Activated T-cell treated with anti-CD3 and anti-CD28 coated beads, Interleukin-2, amount 50 U/mL, for 4 hours (primary cell): ENCODE data around the gene PLIN5. TPM values are rescaled to one million over a fixed set of nuclear protein-coding genes. Genes with fewer than 3 reads are reported as not detected.

ENCODE experiments used
- ATAC-seq, 2 donors: fragments of 200-7000 bp; cut with Tn5 transposase; one replicate each; pipeline ENCODE4 v1.10.0; 2021
- DNase-seq: peaks from one replicate; pipeline ENCODE4 v3.0.0-alpha.2; 2020
- H3K27me3 Mint-ChIP-seq: one replicate; pipeline ENCODE4 v1.8.0; 2021; ENCODE audit warnings: low read depth, mixed read lengths
- H3K36me3 Mint-ChIP-seq: one replicate; pipeline ENCODE4 v1.8.0; 2022; ENCODE audit warnings: mixed read lengths; ENCODE audit not compliant: insufficient read depth
- H3K4me1 Mint-ChIP-seq: one replicate; pipeline ENCODE4 v1.8.0; 2021; ENCODE audit warnings: low read depth, mixed read lengths
- H3K4me3 Mint-ChIP-seq: one replicate; pipeline ENCODE4 v1.8.0; 2021; ENCODE audit warnings: mild to moderate bottlenecking, moderate library complexity, mixed read lengths
- H3K9me3 Mint-ChIP-seq: one replicate; pipeline ENCODE4 v1.8.0; 2021; ENCODE audit warnings: mixed read lengths
- total RNA-seq, 3 donors: library from RNA; stranded (reverse); gene quantifications; one replicate each; pipeline ENCODE4 v1.2.1, GENCODE V29; 2021

PLIN5 gene
- total RNA-seq, 3 donors from 2014 or later = 0.10 TPM; not detected in 2

GRCh38 chr19:4524808-4525562 is 10.0 kb downstream of the PLIN5 start:
- Mint-ChIP-seq H3K4me3 (no peak overlapping the region), H3K4me1 (no peaks in the 10 kb centered on the region), H3K36me3 (no peaks in the 10 kb centered on the region), H3K27me3 (peaks cover 8% of the 10 kb centered on the region), H3K9me3 (no peaks in the 10 kb centered on the region)
- DNase-seq (peak; percentile 60), ATAC-seq (peak; percentile 80 to 83)

GRCh38 chr19:4523306-4524110 is 11.5 kb downstream of the PLIN5 start:
- Mint-ChIP-seq H3K4me1 (no peaks in the 10 kb centered on the region), H3K27me3 (peaks cover 11% of the 10 kb centered on the region), H3K36me3 (no peaks in the 10 kb centered on the region), H3K4me3 (no peak overlapping the region), H3K9me3 (no peaks in the 10 kb centered on the region)
- ATAC-seq = no peak
- DNase-seq = no peak

GRCh38 chr19:4522291-4523002 is 12.6 kb downstream of the PLIN5 start:
- ATAC-seq (no peak), DNase-seq (no peak)
- no peaks in the 10 kb centered on the region for H3K36me3 Mint-ChIP-seq
- H3K4me1 Mint-ChIP-seq = no peaks in the 10 kb centered on the region
- no peaks in the 10 kb centered on the region for H3K9me3 Mint-ChIP-seq
- H3K27me3 Mint-ChIP-seq = peaks cover 11% of the 10 kb centered on the region
- no peak overlapping the region for H3K4me3 Mint-ChIP-seq

GRCh38 chr19:4521888-4522242 is 13.2 kb downstream of the PLIN5 start:
- DNase-seq (no peak), ATAC-seq (no peak)
- H3K4me1 Mint-ChIP-seq = no peaks in the 10 kb centered on the region
- peaks cover 11% of the 10 kb centered on the region for H3K27me3 Mint-ChIP-seq
- H3K9me3 Mint-ChIP-seq = no peaks in the 10 kb centered on the region
- no peaks in the 10 kb centered on the region for H3K36me3 Mint-ChIP-seq
- no peak overlapping the region for H3K4me3 Mint-ChIP-seq

- DNase-seq = no peak
- Mint-ChIP-seq H3K27me3 (peaks cover 11% of the 10 kb centered on the region), H3K4me3 (no peak overlapping the region), H3K36me3 (no peaks in the 10 kb centered on the region), H3K9me3 (no peaks in the 10 kb centered on the region), H3K4me1 (no peaks in the 10 kb centered on the region)
- ATAC-seq = no peak
Observed at GRCh38 chr19:4521170-4521887, 13.7 kb downstream of the PLIN5 start.

DNA sequence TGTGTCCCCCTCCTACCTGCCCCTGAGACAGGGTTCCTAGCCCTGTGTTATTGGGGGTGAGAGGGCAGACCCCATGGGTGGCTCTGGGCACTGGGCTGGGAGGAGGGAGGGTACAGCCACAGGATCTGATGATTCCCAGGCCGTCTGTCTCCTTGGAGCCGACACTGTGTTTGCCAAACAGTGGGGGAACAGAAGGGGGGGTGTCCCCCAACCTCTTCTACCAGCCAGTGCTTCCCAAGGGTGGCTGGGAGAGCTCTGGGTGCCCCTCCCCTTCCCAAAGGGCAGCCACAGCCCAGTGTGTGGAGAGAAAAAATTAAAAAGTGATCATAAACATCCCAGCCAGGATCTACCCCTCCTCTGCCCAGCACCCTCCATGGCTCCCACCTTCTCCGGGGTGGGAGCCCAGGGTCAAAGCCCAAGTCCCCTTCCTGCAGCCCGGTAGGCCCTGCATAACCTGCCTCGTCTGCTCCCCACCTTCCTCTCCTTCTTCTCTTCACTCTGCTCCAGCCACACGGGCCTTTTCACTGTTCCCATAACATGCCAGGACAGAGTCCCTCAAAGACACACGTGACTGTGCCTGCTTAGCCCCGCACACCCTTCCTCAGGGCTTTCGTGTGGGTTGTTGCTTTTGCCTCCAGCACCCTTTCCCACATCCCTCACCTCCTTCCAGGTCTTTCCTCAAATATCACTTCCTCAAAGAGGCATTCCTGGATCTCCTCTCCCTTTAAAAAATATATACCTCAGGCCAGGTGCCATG is 15.3 kb downstream of the PLIN5 start:
- DNase-seq (no peak), ATAC-seq (no peak)
- Mint-ChIP-seq H3K27me3 (peaks cover 13% of the 10 kb centered on the region), H3K9me3 (no peaks in the 10 kb centered on the region), H3K4me1 (no peaks in the 10 kb centered on the region), H3K4me3 (no peak overlapping the region), H3K36me3 (no peaks in the 10 kb centered on the region)

GRCh38 chr19:4519172-4519496 is 15.9 kb downstream of the PLIN5 start:
- no peaks in the 10 kb centered on the region for H3K9me3 Mint-ChIP-seq
- peaks cover 13% of the 10 kb centered on the region for H3K27me3 Mint-ChIP-seq
- no peaks in the 10 kb centered on the region for H3K36me3 Mint-ChIP-seq
- no peak for ATAC-seq
- no peaks in the 10 kb centered on the region for H3K4me1 Mint-ChIP-seq
- H3K4me3 Mint-ChIP-seq = no peak overlapping the region
- no peak for DNase-seq

- no peaks in the 10 kb centered on the region for H3K36me3 Mint-ChIP-seq
- ATAC-seq (no peak), DNase-seq (no peak)
- no peak within 1 kb of the TSS for H3K4me3 Mint-ChIP-seq
- no peaks in the 10 kb centered on the region for H3K9me3 Mint-ChIP-seq
- no peaks in the 10 kb centered on the region for H3K4me1 Mint-ChIP-seq
- H3K27me3 Mint-ChIP-seq = peaks cover 13% of the 10 kb centered on the region
Observed at GRCh38 chr19:4518345-4519171, 16.5 kb downstream of the PLIN5 start, which contains the start of gene PLIN4. Gene PLIN4 (minus strand): TSS chr19:4518486. CDS start chr19:4518272, 214 bp downstream.

DNA sequence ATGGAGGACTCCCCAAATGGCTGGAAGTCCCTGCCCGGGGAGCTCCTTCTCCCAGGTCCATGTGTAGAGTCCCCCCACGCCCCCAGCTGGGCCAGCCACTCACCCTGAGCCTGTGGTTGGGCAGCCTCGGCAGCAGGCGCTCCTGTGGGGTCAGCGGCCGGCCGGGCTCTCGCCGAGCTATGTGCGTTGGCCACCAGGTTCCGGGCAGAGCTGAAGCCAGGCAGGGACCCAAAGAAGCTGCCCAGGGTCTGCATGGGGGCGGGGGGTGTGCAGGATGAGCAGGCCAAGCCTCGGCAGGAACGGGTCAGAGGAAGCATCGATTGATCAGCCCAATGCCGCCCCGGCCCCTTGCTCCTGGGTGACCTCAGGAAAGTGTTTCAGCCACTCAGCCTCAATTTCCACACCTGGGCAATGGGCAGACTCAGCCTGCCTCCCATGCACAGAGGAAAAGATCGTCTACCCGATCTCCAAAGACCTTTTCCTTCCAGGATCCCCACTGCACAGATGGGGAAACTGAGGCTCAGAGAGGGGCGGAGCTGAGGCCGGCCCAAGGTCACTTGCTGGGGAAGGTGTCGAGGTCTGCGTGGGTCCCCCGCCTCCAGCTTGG is 17.5 kb downstream of the PLIN5 start:
- H3K36me3 Mint-ChIP-seq = no peaks in the 10 kb centered on the region
- no peak for DNase-seq
- H3K27me3 Mint-ChIP-seq = peaks cover 13% of the 10 kb centered on the region
- ATAC-seq = no peak
- H3K4me3 Mint-ChIP-seq = no peak overlapping the region
- H3K9me3 Mint-ChIP-seq = no peaks in the 10 kb centered on the region
- no peaks in the 10 kb centered on the region for H3K4me1 Mint-ChIP-seq

- DNase-seq (no peak), ATAC-seq (no peak)
- Mint-ChIP-seq H3K9me3 (no peaks in the 10 kb centered on the region), H3K27me3 (peaks cover 13% of the 10 kb centered on the region), H3K36me3 (no peaks in the 10 kb centered on the region), H3K4me1 (no peaks in the 10 kb centered on the region), H3K4me3 (no peak overlapping the region)
Observed at GRCh38 chr19:4516939-4517300, 18.1 kb downstream of the PLIN5 start.

- H3K9me3 Mint-ChIP-seq = no peaks in the 10 kb centered on the region
- DNase-seq (no peak), ATAC-seq (no peak)
- no peaks in the 10 kb centered on the region for H3K4me1 Mint-ChIP-seq
- H3K27me3 Mint-ChIP-seq = peaks cover 8% of the 10 kb centered on the region
- H3K4me3 Mint-ChIP-seq = no peak overlapping the region
- no peaks in the 10 kb centered on the region for H3K36me3 Mint-ChIP-seq
Observed at GRCh38 chr19:4516199-4516938, 18.7 kb downstream of the PLIN5 start.

DNA sequence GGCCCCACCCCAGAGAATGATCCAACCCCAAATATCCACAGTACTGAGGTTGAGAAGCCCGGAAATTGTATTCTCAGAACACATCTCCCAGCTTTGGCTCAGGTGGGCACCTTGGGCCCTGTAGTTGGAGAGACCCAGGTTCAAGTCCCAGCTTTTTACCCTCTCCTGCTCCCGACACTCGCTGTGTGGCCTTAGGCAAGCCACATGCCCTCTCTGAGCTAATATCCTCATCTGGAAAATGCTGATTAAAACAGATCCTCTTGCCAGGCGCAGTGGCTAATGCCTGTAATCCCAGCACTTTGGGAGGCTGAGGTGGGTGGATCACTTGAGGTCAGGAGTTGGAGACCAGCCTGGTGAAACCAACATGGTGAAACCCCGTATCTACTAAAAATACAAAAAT is 19.3 kb downstream of the PLIN5 start:
- Mint-ChIP-seq H3K4me3 (no peak overlapping the region), H3K36me3 (no peaks in the 10 kb centered on the region), H3K4me1 (no peaks in the 10 kb centered on the region), H3K9me3 (no peaks in the 10 kb centered on the region), H3K27me3 (peaks cover 5% of the 10 kb centered on the region)
- no peak for ATAC-seq
- DNase-seq = no peak
